Chondrocyte (in vitro differentiated cells): ENCODE measurements around the gene SAPCD1. TPM values are rescaled to one million over a fixed set of nuclear protein-coding genes. Genes with fewer than 3 reads are reported as not detected.

ENCODE experiments used
- DNase-seq: peaks from one replicate; pipeline ENCODE4 v3.0.0; 2021; ENCODE audit warnings: mixed read lengths, low spot score
- H3K27ac Mint-ChIP-seq: one replicate; pipeline ENCODE4 v1.8.0; 2021; ENCODE audit warnings: mild to moderate bottlenecking, moderate library complexity, mixed read lengths; ENCODE audit not compliant: unreplicated experiment
- H3K27me3 Mint-ChIP-seq: 2 replicates; pipeline ENCODE4 v1.8.0; 2021; ENCODE audit warnings: low read depth, mixed read lengths
- H3K36me3 Mint-ChIP-seq: 2 replicates; pipeline ENCODE4 v1.8.0; 2021; ENCODE audit warnings: low read depth, mixed read lengths
- H3K4me1 Mint-ChIP-seq: 2 replicates; pipeline ENCODE4 v1.8.0; 2021; ENCODE audit warnings: low read depth, mild to moderate bottlenecking, mixed read lengths
- H3K4me3 Mint-ChIP-seq: one replicate; pipeline ENCODE4 v1.8.0; 2021; ENCODE audit warnings: mild to moderate bottlenecking, moderate library complexity, mixed read lengths; ENCODE audit not compliant: unreplicated experiment
- H3K9me3 Mint-ChIP-seq: 2 replicates; pipeline ENCODE4 v1.8.0; 2021; ENCODE audit warnings: low read depth, mixed read lengths
- total RNA-seq: library from RNA; stranded (reverse); gene quantifications from 3 replicates; pipeline ENCODE4 v1.2.1, GENCODE V29; 2021
- TF ChIP-seq, protein P1 (sequence below): fragments of 200-600 bp; sonication (generic); IDR thresholded peaks from 2 replicates; pipeline ENCODE4 v1.5.0; 2021; ENCODE audit warnings: antibody characterized with exemption, mild to moderate bottlenecking, moderate library complexity

SAPCD1 gene
- total RNA-seq, 1 donor from 2014 or later = 1.4 TPM

DNA sequence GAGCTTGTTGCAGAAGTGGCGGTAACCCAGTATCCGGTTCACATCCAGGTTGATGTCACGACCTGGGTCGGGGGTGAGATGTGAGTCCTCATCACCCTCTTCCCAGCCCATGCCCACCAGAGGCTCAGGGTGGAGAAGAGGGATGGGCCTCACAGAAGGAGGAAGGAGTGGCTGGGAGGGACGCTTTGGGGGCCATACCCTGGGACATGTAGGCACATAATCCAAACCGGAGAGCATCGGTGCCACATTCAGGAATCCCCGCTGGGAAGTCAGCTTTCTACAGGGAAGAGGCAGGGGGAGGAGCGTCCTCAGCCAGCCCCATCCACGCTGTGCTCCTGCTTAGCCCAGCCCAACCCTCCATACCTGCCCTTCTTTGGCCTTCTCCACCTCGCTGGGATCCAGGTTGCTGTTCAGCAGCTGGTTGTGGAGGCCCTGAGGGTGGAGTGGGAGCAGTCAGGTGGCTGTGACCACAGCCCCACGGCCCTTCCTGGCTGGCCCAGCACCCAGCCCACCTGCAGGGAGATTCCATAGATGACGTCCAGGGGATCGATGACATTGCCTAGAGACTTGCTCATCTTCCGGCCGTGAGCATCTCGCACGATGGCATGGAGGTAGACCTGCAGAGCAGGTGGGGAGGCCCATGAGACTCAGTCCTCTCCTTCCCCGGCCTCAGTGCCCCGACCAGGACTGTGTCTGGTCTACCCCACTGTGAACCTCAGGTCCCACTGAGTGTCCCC is 18.2 kb downstream of the SAPCD1 start:
- Mint-ChIP-seq H3K4me1 (peaks cover 10% of the 10 kb centered on the region), H3K36me3 (peaks cover 29% of the 10 kb centered on the region), H3K27ac (no peak overlapping the region), H3K4me3 (no peak overlapping the region), H3K27me3 (no peaks in the 10 kb centered on the region), H3K9me3 (no peaks in the 10 kb centered on the region)
- DNase-seq = no peak
- TF ChIP-seq, protein P1, sequence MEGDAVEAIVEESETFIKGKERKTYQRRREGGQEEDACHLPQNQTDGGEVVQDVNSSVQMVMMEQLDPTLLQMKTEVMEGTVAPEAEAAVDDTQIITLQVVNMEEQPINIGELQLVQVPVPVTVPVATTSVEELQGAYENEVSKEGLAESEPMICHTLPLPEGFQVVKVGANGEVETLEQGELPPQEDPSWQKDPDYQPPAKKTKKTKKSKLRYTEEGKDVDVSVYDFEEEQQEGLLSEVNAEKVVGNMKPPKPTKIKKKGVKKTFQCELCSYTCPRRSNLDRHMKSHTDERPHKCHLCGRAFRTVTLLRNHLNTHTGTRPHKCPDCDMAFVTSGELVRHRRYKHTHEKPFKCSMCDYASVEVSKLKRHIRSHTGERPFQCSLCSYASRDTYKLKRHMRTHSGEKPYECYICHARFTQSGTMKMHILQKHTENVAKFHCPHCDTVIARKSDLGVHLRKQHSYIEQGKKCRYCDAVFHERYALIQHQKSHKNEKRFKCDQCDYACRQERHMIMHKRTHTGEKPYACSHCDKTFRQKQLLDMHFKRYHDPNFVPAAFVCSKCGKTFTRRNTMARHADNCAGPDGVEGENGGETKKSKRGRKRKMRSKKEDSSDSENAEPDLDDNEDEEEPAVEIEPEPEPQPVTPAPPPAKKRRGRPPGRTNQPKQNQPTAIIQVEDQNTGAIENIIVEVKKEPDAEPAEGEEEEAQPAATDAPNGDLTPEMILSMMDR = no peak

DNA sequence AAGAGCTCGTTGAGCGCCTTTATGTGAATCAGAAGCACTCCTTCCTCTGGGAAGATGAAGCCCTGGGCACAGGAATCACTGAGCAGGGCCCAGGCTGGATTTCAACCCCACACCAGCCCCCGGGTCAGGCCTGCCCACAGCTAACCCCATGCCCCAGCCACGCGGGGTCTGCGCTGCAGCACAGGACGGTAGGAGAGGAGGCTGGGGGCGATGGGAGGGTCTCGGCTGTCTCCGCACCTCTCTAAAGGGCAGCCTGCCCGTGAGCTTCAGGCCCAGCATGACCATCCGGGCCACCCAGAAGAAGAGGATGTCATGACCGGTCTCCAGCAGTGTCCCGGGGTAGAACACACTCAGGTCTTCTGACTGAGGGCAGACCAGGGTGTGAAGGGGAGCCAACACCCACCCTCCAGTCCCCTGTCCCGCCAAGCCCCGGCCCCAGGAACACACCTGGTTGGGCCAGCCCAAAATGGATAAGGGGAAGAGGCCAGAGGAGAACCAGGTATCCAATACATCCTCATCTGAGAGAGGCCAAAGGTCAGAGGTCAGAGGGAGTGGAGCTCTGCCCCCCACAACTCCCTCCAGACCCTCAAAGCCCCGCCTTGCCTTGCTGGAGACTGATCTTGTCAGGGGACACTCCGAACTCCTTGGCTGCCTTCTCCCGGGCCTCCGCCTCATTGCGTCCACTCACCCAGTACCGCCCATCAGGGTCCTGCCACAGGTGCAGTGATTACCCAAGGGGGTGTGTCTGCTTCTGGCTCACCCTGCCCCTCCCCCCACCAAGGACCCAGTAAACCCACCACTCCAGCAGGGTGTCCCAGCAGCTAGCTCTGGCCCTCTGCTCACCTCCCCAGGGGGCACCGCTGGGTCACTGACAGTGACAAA is 19.0 kb downstream of the SAPCD1 start:
- H3K27me3 Mint-ChIP-seq = no peaks in the 10 kb centered on the region
- no peaks in the 10 kb centered on the region for H3K9me3 Mint-ChIP-seq
- no peak overlapping the region for H3K27ac Mint-ChIP-seq
- H3K4me1 Mint-ChIP-seq = peaks cover 8% of the 10 kb centered on the region
- no peak overlapping the region for H3K4me3 Mint-ChIP-seq
- TF ChIP-seq, protein P1 = no peak
- no peak for DNase-seq
- peaks cover 31% of the 10 kb centered on the region for H3K36me3 Mint-ChIP-seq

DNA sequence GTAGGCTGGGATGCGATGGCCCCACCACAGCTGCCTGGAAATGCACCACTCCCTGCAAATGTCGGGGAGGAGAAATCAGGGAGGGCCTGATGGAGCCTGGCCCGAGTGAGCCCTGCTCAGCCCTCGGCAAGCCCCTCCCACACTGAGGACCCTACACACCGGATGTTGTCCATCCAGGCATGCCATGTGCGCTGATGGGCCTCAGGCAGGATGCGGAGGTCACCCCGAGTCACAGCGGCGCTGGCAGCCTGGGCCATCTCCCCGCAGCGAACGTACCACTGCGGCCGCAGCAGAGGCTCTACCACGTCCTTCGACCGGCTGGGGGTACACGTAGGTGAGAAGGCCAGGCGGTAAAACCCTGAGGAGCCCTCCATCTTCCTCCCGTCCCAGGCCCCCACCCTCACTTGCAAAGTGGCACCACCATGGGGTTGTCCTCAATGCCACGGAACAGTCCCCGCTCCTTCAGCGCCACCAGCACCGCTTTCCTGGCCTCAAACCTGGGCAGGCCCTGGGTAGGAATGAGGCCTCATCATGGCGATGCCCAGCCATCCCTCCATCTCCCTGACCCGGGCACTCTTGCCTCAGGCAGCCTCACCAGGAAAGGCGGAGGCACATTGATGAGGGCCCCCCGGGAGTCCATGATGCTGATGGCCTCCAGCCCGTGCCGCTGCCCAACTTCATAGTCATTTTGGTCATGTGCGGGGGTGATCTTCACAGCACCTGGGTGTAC is 19.8 kb downstream of the SAPCD1 start:
- no peak overlapping the region for H3K4me3 Mint-ChIP-seq
- H3K4me1 Mint-ChIP-seq = peaks cover 3% of the 10 kb centered on the region
- no peaks in the 10 kb centered on the region for H3K27me3 Mint-ChIP-seq
- peaks cover 31% of the 10 kb centered on the region for H3K36me3 Mint-ChIP-seq
- no peaks in the 10 kb centered on the region for H3K9me3 Mint-ChIP-seq
- TF ChIP-seq, protein P1 = no peak
- H3K27ac Mint-ChIP-seq = no peak overlapping the region
- no peak for DNase-seq

DNA sequence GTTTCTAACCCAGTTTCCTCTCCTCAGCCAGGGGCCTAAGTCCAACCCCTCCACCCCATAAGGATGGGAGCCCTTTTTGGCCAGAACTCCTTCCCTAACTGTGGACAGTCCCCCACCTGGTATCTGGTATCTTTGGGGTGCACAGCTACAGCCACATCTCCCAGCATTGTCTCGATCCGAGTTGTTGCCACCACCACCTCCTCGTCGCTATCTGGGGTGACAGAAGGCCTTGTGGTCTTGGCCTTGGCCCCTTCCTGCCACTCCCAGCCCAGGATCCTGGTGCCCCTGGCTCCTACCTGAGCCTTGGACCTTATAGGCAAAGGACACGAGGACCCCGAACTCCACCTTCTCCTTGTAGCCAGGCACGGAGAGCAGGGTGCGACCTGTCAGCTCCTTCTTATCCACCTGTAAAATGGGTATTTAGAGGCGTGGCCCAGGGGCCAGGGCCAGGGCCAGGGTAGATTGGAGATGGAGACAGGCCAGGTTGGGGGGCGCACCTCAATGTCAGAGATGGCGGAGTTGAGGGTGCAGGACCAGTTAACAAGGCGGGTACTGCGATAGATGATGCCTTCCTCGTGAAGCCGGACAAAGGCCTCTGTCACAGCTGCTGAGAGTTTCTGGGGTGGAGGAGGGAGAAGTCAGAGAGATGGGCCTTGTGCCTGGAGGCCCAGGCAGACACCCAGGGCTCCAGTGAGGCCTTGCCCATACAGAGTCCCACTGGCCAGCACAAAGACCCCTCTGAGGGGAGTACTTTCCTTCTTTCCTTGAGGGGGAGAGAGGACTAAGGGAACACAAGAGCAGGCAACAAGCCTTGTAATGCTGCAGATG is 21.9 kb downstream of the SAPCD1 start:
- no peak overlapping the region for H3K27ac Mint-ChIP-seq

More for the DNA sequence above, 21.9 kb downstream of the SAPCD1 start:
- Mint-ChIP-seq H3K36me3 (peaks cover 28% of the 10 kb centered on the region), H3K9me3 (no peaks in the 10 kb centered on the region), H3K4me3 (no peak overlapping the region), H3K4me1 (no peaks in the 10 kb centered on the region), H3K27me3 (no peaks in the 10 kb centered on the region)
- no peak for DNase-seq
- TF ChIP-seq, protein P1 = no peak
